Amygdala (tissue), 56 donors: Measurements from ENCODE around the gene ANKRD33.

Source experiments
- DNase-seq, 56 donors: peaks; one replicate each; lab custom pipeline; 2025; lab: John Stamatoyannopoulos, UW

Gene ANKRD33

DNA sequence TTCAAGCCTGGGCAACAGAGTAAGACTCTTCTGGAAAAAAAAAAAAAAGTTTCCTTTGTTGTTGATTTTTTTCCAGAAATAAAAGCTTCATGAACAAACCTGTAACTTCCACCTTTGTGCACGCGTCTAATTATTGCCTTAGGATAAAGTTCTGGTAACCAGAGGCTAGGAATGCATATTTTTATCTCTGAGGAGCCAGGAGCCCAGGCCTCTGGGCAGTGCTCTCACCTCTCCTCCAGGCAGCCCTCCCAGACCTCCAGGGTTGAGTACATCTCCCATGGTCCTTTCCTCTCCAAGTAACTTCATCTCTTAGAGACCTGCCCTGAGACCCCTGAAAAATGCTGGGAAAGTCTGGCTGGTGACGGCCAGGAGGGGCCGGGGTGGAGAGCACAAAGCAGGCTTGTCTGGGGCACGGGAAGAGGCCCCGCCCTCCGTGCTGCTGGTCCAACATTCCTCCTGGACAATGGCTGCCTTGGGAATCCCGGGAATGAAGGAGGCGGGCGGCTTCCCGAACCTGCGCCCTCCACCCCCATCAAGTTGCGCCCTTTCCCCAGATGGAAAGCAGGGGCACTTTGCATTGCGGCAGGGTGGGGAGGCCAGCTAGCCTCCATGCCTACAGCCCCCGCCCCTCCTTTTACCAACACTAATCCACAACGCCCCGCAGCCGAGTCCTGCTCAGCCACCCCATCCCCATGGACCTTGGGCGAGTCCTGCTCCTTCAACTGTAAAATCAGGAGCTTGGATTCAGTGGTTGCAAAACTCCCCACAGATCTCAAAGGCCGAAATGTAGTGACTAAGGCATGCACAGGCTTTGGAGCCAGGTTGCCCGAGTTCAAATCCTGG lies 32.1 kb upstream of the ANKRD33 start:
- peak in 1 of 56 donors; percentile 8 for DNase-seq

DNA sequence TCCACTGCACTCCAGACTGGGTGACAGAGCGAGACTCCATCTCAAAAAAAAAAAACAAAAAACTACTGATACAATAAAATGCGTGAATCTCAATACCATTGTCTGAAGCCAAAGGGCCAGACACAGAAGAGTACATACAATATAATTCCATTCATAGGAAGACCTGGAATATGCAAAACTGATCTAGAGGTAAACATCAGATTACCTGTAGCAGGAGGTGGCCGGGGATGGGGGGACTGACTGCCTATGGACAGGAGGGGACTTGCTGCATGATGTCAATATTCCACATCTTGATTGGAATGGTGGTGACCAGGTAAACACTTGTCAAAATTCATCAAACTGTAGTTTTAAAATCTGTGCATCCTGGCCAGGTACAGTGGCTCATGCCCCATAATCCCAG lies 26.9 kb upstream of the ANKRD33 start:
- DNase-seq = no peak

- no peak for DNase-seq
These were observed 25.0 kb upstream of the ANKRD33 start for GRCh38 chr12:51862947-51863346.

DNA sequence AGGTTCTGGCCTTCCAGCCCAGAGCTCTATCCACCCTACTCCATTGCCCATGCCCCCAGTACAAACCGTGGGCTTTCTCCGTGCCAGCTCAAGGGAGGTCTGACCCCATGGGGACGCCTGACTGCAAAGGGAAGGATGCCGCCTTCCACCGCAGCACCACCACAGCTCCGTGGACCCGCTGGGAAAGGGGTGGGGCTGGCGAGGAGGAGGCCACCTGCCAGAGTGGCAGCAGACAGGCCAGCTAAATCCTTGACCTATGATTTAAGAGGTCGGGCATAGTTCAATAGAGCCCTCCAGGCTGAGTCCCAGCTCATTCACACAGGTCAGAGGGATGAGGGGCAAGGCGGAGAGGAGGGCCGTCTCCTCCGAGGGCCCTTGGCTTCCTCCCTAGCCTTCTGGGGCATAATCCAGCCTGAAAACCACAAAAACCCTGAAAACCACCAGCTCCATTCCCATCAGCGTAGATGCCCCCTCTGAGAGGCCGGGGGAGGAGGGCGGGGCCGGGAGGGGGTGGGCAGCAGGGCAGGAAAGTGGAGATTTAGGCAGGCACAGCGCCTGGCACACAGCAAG lies 24.5 kb upstream of the ANKRD33 start:
- DNase-seq = no peak

GRCh38 chr12:51863933-51864832 lies 23.7 kb upstream of the ANKRD33 start:
- DNase-seq = peak in 23 of 56 donors; percentile 12 to 69 (median 38)

- DNase-seq = no peak
These were observed 22.9 kb upstream of the ANKRD33 start for GRCh38 chr12:51864833-51865670.

DNA sequence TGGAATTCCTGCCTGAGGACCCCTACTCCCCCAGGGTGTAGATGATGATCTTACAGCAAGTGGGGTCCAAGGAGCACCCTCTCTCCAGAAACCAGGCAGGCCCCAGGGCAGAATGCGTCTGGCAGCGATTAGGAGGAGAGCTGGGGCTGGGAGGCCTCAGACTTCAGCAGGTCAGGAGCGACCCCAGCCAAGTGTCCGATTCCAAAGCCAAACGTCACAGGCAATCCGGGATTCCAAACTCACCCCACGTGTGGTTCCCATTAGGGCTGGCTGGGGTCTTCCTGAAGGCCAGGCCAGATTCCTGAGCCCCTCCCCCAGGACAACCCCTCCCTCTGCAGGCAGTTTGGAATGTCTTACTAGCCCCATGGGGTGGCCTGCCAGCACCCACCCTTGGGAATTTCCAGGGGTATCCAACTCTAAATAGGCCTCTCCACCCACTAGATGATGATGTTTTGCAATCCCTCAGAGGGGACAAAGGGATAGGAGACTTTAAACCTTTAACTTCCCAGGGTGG lies 22.1 kb upstream of the ANKRD33 start:
- DNase-seq = no peak

- no peak for DNase-seq
These were observed 21.6 kb upstream of the ANKRD33 start for GRCh38 chr12:51866324-51866723.

- DNase-seq = no peak
These were observed 21.1 kb upstream of the ANKRD33 start for GRCh38 chr12:51866762-51867161.

GRCh38 chr12:51867371-51867770 lies 20.5 kb upstream of the ANKRD33 start:
- no peak for DNase-seq

DNA sequence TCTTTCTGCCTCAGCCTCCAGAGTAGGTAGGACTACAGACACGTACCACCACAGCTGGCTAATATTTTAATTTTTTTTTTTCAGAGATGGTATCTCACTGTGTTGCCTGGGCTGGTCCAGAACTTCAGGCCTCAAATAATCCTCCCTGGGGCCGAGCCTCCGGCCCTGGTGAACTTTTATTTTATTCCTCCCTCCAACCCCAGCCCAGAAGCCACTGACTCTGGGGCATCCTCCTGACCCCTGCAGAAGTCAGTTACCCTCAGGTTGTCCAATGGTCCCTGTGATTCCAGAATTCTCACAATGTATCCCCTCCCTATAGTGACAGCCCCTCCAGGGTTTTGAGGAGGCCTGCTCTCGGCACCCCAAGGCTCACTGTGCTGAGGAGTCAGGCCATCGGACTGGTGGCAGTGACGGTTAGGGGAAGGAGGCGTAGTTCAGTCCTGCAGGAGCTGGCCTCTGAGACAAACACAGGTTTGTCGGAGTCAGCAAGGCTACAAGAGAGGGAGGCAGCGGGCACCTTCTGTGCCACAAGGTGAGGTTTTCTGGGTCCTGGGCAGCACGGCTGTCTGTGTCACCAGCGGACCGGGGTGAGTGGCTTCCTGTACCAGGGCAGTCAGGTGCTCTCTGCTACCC lies 20.0 kb upstream of the ANKRD33 start:
- no peak for DNase-seq

- DNase-seq = peak in 3 of 56 donors; percentile 25 to 31 (median 30)
These were observed 18.9 kb upstream of the ANKRD33 start for GRCh38 chr12:51868821-51869495.

DNA sequence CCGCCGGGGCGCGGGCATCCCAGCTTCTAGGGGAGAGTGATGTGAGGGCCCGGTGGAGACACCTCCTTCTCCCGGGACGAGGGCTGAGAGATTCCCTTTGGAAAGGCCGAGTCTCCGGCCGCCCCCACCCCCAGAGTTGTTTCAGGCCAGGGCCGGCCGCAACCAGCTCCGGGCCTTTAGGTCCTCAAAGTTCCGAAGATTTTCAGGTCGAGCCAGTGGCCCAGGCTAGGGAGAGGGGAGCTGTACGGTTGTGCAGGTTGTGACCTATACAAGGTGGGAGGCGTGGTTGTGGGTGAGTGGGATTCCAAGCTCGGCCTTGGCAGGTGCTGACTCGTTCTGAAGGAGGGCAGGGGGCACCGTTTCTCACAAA lies 18.4 kb upstream of the ANKRD33 start:
- DNase-seq = no peak

DNA sequence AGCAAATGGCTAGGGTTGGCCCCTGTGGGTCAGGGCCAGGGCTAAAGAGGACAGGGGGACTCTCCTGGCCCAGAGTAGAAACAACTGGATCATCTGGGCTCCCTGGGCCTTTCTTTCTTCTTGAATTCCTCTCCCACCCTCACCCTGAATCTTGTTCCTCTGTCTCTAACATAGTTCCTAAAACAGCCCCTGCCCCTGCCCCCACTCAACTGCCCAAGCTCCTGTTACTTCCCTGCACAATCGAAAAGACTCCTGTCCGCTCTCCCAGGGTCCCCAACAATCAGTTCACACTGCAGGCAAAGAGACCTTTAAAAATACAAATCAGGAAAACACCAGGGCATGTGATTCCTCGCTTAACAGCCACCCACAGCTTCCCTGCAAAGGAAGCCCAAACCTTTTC lies 18.0 kb upstream of the ANKRD33 start:
- no peak for DNase-seq

DNA sequence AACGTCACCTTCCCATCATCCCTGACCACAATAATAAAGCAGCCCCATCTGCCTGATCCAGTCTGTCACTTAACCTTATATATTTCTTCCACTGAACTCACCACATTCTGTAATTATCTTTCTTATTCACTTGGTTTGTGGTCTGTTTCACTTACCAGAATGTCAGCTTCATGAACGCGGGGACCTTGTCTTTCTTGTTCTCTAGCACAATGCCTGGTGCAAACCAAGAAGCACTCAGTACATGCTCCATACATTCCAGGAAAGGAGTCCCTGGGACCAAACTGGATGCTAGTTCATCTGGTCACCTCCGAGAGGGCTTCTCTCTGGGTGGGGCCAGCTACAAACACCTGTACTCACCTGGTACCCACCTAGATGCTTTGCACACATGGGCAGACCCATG lies 17.4 kb upstream of the ANKRD33 start:
- no peak for DNase-seq

DNA sequence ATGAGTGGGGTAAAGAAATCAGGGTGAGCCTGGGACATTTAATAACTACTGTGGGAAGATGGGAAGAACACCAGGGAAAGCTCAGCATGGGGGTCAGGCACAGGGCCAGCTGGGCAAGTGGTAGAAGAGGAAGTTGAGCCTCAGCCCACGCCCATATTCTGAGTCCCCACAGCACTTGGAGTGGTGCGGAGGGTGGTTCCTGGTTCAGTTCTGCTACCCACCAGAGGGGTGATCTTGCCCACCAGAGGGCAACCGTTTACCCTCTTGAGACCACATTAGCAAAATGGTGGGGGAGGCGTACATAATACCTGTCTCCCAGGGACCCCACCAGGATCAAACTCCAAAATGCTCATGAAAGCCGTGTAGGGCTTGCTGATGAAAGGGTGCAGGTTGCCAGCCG lies 16.8 kb upstream of the ANKRD33 start:
- DNase-seq = peak in 2 of 56 donors; percentile 14 to 17

DNA sequence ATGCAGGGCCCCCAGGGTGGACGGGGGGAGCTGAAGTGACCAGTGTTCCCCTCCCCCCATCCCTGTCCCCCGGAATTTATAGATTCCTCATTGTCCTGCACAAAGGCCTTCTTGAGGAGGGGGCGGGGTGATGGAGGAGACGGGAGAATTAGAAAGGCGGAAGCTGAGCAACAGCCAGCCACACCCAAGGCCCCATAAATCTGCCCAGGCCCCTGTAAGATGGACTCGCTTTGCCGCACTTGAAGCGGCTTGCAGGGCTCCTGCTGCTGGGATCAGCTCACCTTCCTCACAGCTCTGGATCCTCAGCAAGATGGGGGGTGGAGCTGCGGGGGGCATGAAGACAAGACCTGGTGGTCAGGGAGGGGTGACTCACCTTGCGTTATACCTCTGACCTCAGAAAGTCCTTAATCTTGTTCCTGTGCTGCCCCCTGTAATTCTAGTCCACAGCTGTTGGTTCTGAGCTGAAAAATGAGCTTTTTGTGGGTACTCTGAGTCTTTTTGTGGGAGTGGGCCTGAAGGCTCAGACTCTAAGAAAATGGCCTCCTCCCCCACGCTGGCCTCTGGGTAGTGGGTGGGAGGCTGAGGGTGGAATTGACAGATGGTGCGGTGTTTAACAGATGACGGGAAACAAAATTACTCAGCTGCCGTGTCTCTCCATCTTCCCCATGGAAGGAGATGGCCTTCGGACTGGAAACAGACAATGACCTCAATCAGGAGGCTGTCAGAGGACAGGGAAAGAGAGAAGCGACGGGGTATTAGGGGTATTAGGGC lies 15.8 kb upstream of the ANKRD33 start:
- no peak for DNase-seq

GRCh38 chr12:51872689-51872981 lies 15.3 kb upstream of the ANKRD33 start:
- DNase-seq = no peak
